Uterus (tissue), 4 donors: ENCODE results near the gene TIGD3. TPM values are rescaled to one million over a fixed set of nuclear protein-coding genes. Genes with fewer than 3 reads are reported as not detected.

Experiments
- DNase-seq, 2 donors: peaks; one replicate each; pipeline ENCODE4 v3.0.0-alpha.2; 2019 to 2020
- H3K27ac ChIP-seq, 2 donors: fragments of 200-600 bp; sonication (generic); 1 replicate in 1 of 2; 2 replicates in 1 of 2; pipeline ENCODE4 v1.5.1; 2016 to 2018
- H3K27me3 ChIP-seq, 2 donors: fragments of 200-600 bp; sonication (generic); one replicate each; pipeline ENCODE4 v1.5.1; 2018 to 2019; ENCODE audit warnings: control low read depth in 1 of 2
- H3K36me3 ChIP-seq, 2 donors: fragments of 200-600 bp; sonication (generic); one replicate each; pipeline ENCODE4 v1.5.1; 2019; ENCODE audit warnings: control low read depth in 1 of 2
- H3K4me1 ChIP-seq, 2 donors: fragments of 200-600 bp; sonication (generic); one replicate each; pipeline ENCODE4 v1.5.1; 2018 to 2019; ENCODE audit warnings: control low read depth in 1 of 2
- H3K4me3 ChIP-seq, 2 donors: fragments of 200-600 bp; sonication (generic); 1 replicate in 1 of 2; 2 replicates in 1 of 2; pipeline ENCODE4 v1.5.1; 2018 to 2019; ENCODE audit warnings: mild to moderate bottlenecking in 1 of 2
- H3K9me3 ChIP-seq, 2 donors: fragments of 200-600 bp; sonication (generic); one replicate each; pipeline ENCODE4 v1.5.1; 2019; ENCODE audit warnings: control low read depth in 1 of 2
- CTCF ChIP-seq, 4 experiments: fragments of 200-600 bp in 2 of 4; fragments of 450-650 bp in 2 of 4; sonication (generic) in 2 of 4; IDR thresholded peaks; one replicate each; pipeline ENCODE4 v1.5.1; 2016 to 2019; ENCODE audit warnings: antibody characterized with exemption in 4 of 4, mild to moderate bottlenecking in 2 of 4, moderate library complexity in 1 of 4
- POLR2A ChIP-seq, 2 donors: fragments of 450-650 bp; IDR thresholded peaks; one replicate each; pipeline ENCODE4 v1.6.1; 2016; ENCODE audit warnings: antibody characterized with exemption in 2 of 2, mild to moderate bottlenecking in 1 of 2, moderate library complexity in 1 of 2
- intact Hi-C: fragments of 100-400 bp; cut with DNase I; formaldehyde crosslinking; loops from one replicate; pipeline ENCODE4 v1.15.1; 2023; ENCODE audit warnings: low total_unique reads
- total RNA-seq, 4 donors: library from RNA; depleted of rRNA in 3 of 4; stranded (reverse); fragments of >200 nt in 3 of 4; gene quantifications; one replicate each; pipeline versions ENCODE4 v1.1.0 to v1.2.4, GENCODE V29; 2014 to 2023
- donor health status: DM: yes; HTN: yes; CAD: no.

TIGD3 gene
- total RNA-seq, 4 donors from 2014 or later, result under 0.01 to 0.35 TPM; not detected in 2

- Histone ChIP-seq H3K27me3 (no peaks in the 10 kb centered on the region), H3K9me3 (no peaks in the 10 kb centered on the region), H3K4me1 (peaks cover 0 to 6% of the 10 kb centered on the region in 2 donors), H3K36me3 (no peaks in the 10 kb centered on the region), H3K27ac (peak overlapping the region; percentile 86 to 87), H3K4me3 (peak overlapping the region; percentile 79 to 88)
- intact Hi-C loops, result no loop called here
- no peak for TF ChIP-seq CTCF (IDR thresholded peaks at IDR 0.05)
- no peak for TF ChIP-seq POLR2A (IDR thresholded peaks at IDR 0.05)
- no peak for DNase-seq
Measured at GRCh38 chr11:65334696-65335295, 19.8 kb upstream of the TIGD3 start.

- no peak for DNase-seq
- intact Hi-C loops, result no loop called here
- no peak overlapping the region for H3K27ac ChIP-seq
- no peak for TF ChIP-seq POLR2A (IDR thresholded peaks at IDR 0.05)
- no peaks in the 10 kb centered on the region for H3K9me3 ChIP-seq
- no peaks in the 10 kb centered on the region for H3K27me3 ChIP-seq
- no peaks in the 10 kb centered on the region for H3K36me3 ChIP-seq
- no peak overlapping the region for H3K4me3 ChIP-seq
- H3K4me1 ChIP-seq, result peaks cover 0 to 6% of the 10 kb centered on the region in 2 donors
Measured at GRCh38 chr11:65338676-65339075, 15.9 kb upstream of the TIGD3 start.

GRCh38 chr11:65340226-65340625 is 14.3 kb upstream of the TIGD3 start:
- TF ChIP-seq CTCF (IDR thresholded peaks at IDR 0.05), result no peak
- no peak for TF ChIP-seq POLR2A (IDR thresholded peaks at IDR 0.05)
- DNase-seq, result no peak
- intact Hi-C loops, result no loop called here
- Histone ChIP-seq H3K27ac (no peak overlapping the region), H3K4me3 (no peak overlapping the region), H3K36me3 (no peaks in the 10 kb centered on the region), H3K4me1 (peaks cover 0 to 3% of the 10 kb centered on the region in 2 donors), H3K9me3 (no peaks in the 10 kb centered on the region), H3K27me3 (no peaks in the 10 kb centered on the region)

GRCh38 chr11:65341856-65342255 is 12.7 kb upstream of the TIGD3 start:
- Histone ChIP-seq H3K27ac (no peak overlapping the region), H3K9me3 (no peaks in the 10 kb centered on the region), H3K36me3 (no peaks in the 10 kb centered on the region), H3K4me1 (no peaks in the 10 kb centered on the region), H3K27me3 (no peaks in the 10 kb centered on the region), H3K4me3 (no peak overlapping the region)
- intact Hi-C loops, result no loop called here
- DNase-seq, result no peak
- no peak for TF ChIP-seq POLR2A (IDR thresholded peaks at IDR 0.05)
- TF ChIP-seq CTCF (IDR thresholded peaks at IDR 0.05), result no peak

- no peak overlapping the region for H3K4me3 ChIP-seq
- H3K36me3 ChIP-seq, result no peaks in the 10 kb centered on the region
- peaks cover 0 to 6% of the 10 kb centered on the region in 2 donors for H3K27me3 ChIP-seq
- intact Hi-C loops, result no loop called here
- no peak for TF ChIP-seq CTCF (IDR thresholded peaks at IDR 0.05)
- no peak for TF ChIP-seq POLR2A (IDR thresholded peaks at IDR 0.05)
- no peak for DNase-seq
- H3K9me3 ChIP-seq, result no peaks in the 10 kb centered on the region
- H3K4me1 ChIP-seq, result peaks cover 0 to 22% of the 10 kb centered on the region in 2 donors
- H3K27ac ChIP-seq, result no peak overlapping the region
Measured at GRCh38 chr11:65351511-65351910, 3.0 kb upstream of the TIGD3 start.

- no peak overlapping the region for H3K4me3 ChIP-seq
- no peak overlapping the region for H3K27ac ChIP-seq
- H3K4me1 ChIP-seq, result peaks cover 0 to 22% of the 10 kb centered on the region in 2 donors
- intact Hi-C loops, result no loop called here
- peaks cover 0 to 8% of the 10 kb centered on the region in 2 donors for H3K27me3 ChIP-seq
- no peaks in the 10 kb centered on the region for H3K9me3 ChIP-seq
- H3K36me3 ChIP-seq, result no peaks in the 10 kb centered on the region
- no peak for DNase-seq
- no peak for TF ChIP-seq CTCF (IDR thresholded peaks at IDR 0.05)
- no peak for TF ChIP-seq POLR2A (IDR thresholded peaks at IDR 0.05)
Measured at GRCh38 chr11:65352783-65353182, 1.8 kb upstream of the TIGD3 start.
